HepG2 (cell line): ENCODE results near the gene TTLL11. TPM values are rescaled to one million over a fixed set of nuclear protein-coding genes. Genes with fewer than 3 reads are reported as not detected.
A peak's percentile ranks its signal among the peaks of the same experiment; 100 is the strongest.

Experiments
- ATAC-seq: fragments of 200-7000 bp; cut with Tn5 transposase; 3 replicates; pipeline ENCODE4 v1.9.1; 2020; ENCODE audit warnings: mild to moderate bottlenecking, moderate library complexity
- BruUV-seq: library from RNA; stranded (reverse); fragments of 400-500 nt; replicated peaks from 2 replicates; lab custom pipeline; 2021; lab: Mats Ljungman, UMichigan
- CTCF ChIA-PET: fragments of 300-600 bp; formaldehyde crosslinking; extraction: SDS; loops from one replicate; lab custom pipeline; 2021; ENCODE audit warnings: low total read pairs, inconsistent platforms, low intra/inter-chr PET ratio; lab: Yijun Ruan, JAX
- POLR2A ChIA-PET: fragments of 350-600 bp; sonication (Branson Sonifier 250); formaldehyde crosslinking; loops from one replicate; lab custom pipeline; 2020; ENCODE audit warnings: antibody characterized with exemption, inconsistent platforms; lab: Yijun Ruan, JAX
- DNase-seq: peaks from one replicate; pipeline ENCODE4 v3.0.0-alpha.2; 2015; ENCODE audit warnings: low spot score
- FAIRE-seq: peaks from 3 replicates; lab custom pipeline; 2011; peaks lifted over from hg19 to GRCh38; lab: Jason Lieb, UNC
- H2AFZ ChIP-seq: one replicate; pipeline ENCODE4 v1.6.1; 2011; ENCODE audit warnings: low read length, inconsistent platforms
- H3K27ac ChIP-seq: fragments of 300-600 bp; 3 replicates; pipeline ENCODE4 v1.8.0; 2011; ENCODE audit warnings: mixed run types, mild to moderate bottlenecking, mixed read lengths, low read length, inconsistent platforms; ENCODE audit not compliant: insufficient read depth; ENCODE audit errors: extremely low read length
- H3K27me3 ChIP-seq, 2 experiments: fragments of 200-600 bp in 1 of 2; 2 replicates in 1 of 2; 3 replicates in 1 of 2; pipeline versions ENCODE4 v1.6.0 to v1.8.0; 2011; ENCODE audit warnings: low read length in 2 of 2, mild to moderate bottlenecking in 2 of 2, moderate library complexity in 2 of 2, inconsistent platforms in 1 of 2; ENCODE audit not compliant: insufficient read depth in 2 of 2, control insufficient read depth in 1 of 2
- H3K36me3 ChIP-seq, 2 experiments: fragments of 200-600 bp in 1 of 2; replicated peaks in 1 of 2; 2 replicates in 1 of 2; 3 replicates in 1 of 2; pipeline versions ENCODE4 v1.5.1 to v1.8.0; 2011; ENCODE audit warnings: low read length in 2 of 2, inconsistent platforms in 1 of 2; ENCODE audit not compliant: insufficient read depth in 2 of 2, control insufficient read depth in 1 of 2
- H3K4me1 ChIP-seq: 2 replicates; pipeline ENCODE4 v1.5.1; 2012; ENCODE audit warnings: low read length, inconsistent platforms; ENCODE audit not compliant: insufficient read depth
- H3K4me2 ChIP-seq: 2 replicates; pipeline ENCODE4 v1.6.0; 2011; ENCODE audit warnings: low read depth, low read length, inconsistent platforms
- H3K4me3 ChIP-seq, 3 experiments: fragments of 200-600 bp in 1 of 3; sonication (generic), shearing (Covaris generic) in 1 of 3; replicated peaks in 1 of 3; 2 replicates each; pipeline ENCODE4 v1.5.1; 2011 to 2016; ENCODE audit warnings: low read length in 3 of 3, inconsistent platforms in 2 of 3, low read depth in 2 of 3, mild to moderate bottlenecking in 2 of 3, control low read depth in 1 of 3, mixed read lengths in 1 of 3; ENCODE audit not compliant: insufficient read depth in 1 of 3
- H3K79me2 ChIP-seq: one replicate; pipeline ENCODE4 v1.6.1; 2011; ENCODE audit warnings: low read length, inconsistent platforms; ENCODE audit not compliant: insufficient read depth
- H3K9ac ChIP-seq: 2 replicates; pipeline ENCODE4 v1.6.0; 2011; ENCODE audit warnings: mild to moderate bottlenecking, low read depth, low read length, inconsistent platforms; ENCODE audit not compliant: insufficient read depth
- H3K9me3 ChIP-seq: 2 replicates; pipeline ENCODE4 v1.5.1; 2012; ENCODE audit warnings: mild to moderate bottlenecking, low read length
- H4K20me1 ChIP-seq: 2 replicates; pipeline ENCODE4 v1.6.0; 2011; ENCODE audit warnings: inconsistent platforms, mild to moderate bottlenecking, low read length, moderate library complexity; ENCODE audit not compliant: insufficient read depth
- AGO2 ChIP-seq: fragments of 200-400 bp; formaldehyde crosslinking; optimal IDR thresholded peaks from 2 replicates; pipeline ENCODE3; 2017; ENCODE audit warnings: mild to moderate bottlenecking, low read depth, low read length, moderate library complexity
- ZNF263 ChIP-seq: sonication (generic); formaldehyde crosslinking; IDR thresholded peaks from 2 replicates; pipeline ENCODE4 v1.4.0; 2020; ENCODE audit warnings: missing genetic modification reagents
- WGBS: methylation state at CpG from one replicate; pipeline ENCODE4 v1.1.6; 2017; ENCODE audit warnings: low lambda C conversion rate; 5-methylcytosine and 5-hydroxymethylcytosine counted together
- in situ Hi-C: cut with HindIII; loops from 2 replicates; pipeline ENCODE4 v1.10.0; 2017; ENCODE audit warnings: low pct_unique_long_range_greater_than_20kb; ENCODE audit not compliant: extremely low pct_ligation_motif_present
- intact Hi-C: fragments of 100-400 bp; cut with micrococcal nuclease; formaldehyde crosslinking; loops from one replicate; pipeline ENCODE4 v1.10.0; 2022; ENCODE audit not compliant: unreplicated experiment
- microRNA-seq: library from miRNA; unstranded; fragments of <30 nt; microRNA quantifications from one replicate; pipeline ENCODE4, GENCODE V29; 2020
- polyA plus RNA-seq, 8 experiments: library from polyadenylated mRNA; depleted of rRNA in 3 of 8; stranded (reverse) in 7 of 8; unstranded in 1 of 8; fragments of >200 nt; fragmentation: Illumina TruSeq in 4 of 8; extraction: Trizol in 4 of 8; gene quantifications; 2 replicates each; pipeline versions ENCODE4 v1.2.1 to v1.2.3, GENCODE V29; 2011 to 2016; ENCODE audit warnings: low read depth in 4 of 8, missing spikeins in 1 of 8, mixed read lengths in 1 of 8; ENCODE audit not compliant: insufficient read depth in 1 of 8
- small RNA-seq, 3 experiments: library from RNA; depleted of rRNA; stranded (forward); fragments of <200 nt; gene quantifications; one replicate each; pipeline ENCODE3, GENCODE V24; 2012; ENCODE audit warnings: low read depth in 2 of 3, low replicate concordance in 1 of 3; ENCODE audit not compliant: insufficient read length in 3 of 3, insufficient read depth in 2 of 3
- total RNA-seq, 5 experiments: library from RNA; depleted of rRNA; stranded (reverse); fragments of >200 nt; fragmentation: Illumina TruSeq; extraction: Trizol; gene quantifications; 2 replicates each; pipeline ENCODE4 v1.2.3, GENCODE V29; 2016; ENCODE audit warnings: low read depth in 1 of 5

TTLL11 gene
- total and polyA plus RNA-seq, 2 of the 13 experiments (the other 11 are each of a cell fraction or from before 2014, with no cell fraction given), result 4.5 to 5.2 TPM

GRCh38 chr9:121772600-121773285 lies 320.4 kb downstream of the TTLL11 start:
- Histone ChIP-seq H4K20me1 (no peaks in the 10 kb centered on the region), H3K36me3 (peaks cover 47 to 94% of the 10 kb centered on the region in 2 experiments), H3K9ac (no peak overlapping the region), H3K4me2 (no peak overlapping the region), H3K27ac (no peak overlapping the region), H3K79me2 (no peaks in the 10 kb centered on the region), H3K27me3 (no peaks in the 10 kb centered on the region), H2AFZ (no peak overlapping the region), H3K4me3 (no peak overlapping the region), H3K4me1 (no peaks in the 10 kb centered on the region), H3K9me3 (no peaks in the 10 kb centered on the region)
- ChIA-PET CTCF (no interaction called here), POLR2A (no interaction called here)
- WGBS, result 97% methylated on average over 18 of the region's 45 CpGs
- TF ChIP-seq AGO2 (peak; percentile 30), ZNF263 (CRISPR knock-in tag) (no peak)
- FAIRE-seq, result no peak
- no peak; the same call in 2 of the 3 replicates for ATAC-seq
- no peak for DNase-seq
- no TSS peak for BruUV-seq
- intact Hi-C loops, result no loop called here
- in situ Hi-C loops, result no loop called here

Small RNAs within 50 kb of the gene (microRNA-seq; reads per million reads assigned to microRNA genes)
- gene MIR4478, result not detected

Small RNAs within 50 kb of the gene (small RNA-seq; reads per million reads assigned to genes)
- gene MIR4478, result 0 reads per million in 3 experiments

Other genes with a start within 250 kb of the TTLL11 start
- gene NDUFA8, start 66.5 kb upstream of the TTLL11 start, total RNA-seq (2016; rRNA removed; fragmentation: Illumina TruSeq; extraction: Trizol), result 71.7 and 112 TPM in 2 replicates
- 57.7 and 68.6 TPM in 2 replicates for gene NDUFA8, start 66.5 kb upstream of the TTLL11 start, polyA plus RNA-seq (2011; rRNA removed)
- not detected in 2 replicates for gene MORN5, start 66.6 kb upstream of the TTLL11 start, total RNA-seq (2016; rRNA removed; fragmentation: Illumina TruSeq; extraction: Trizol)
- not detected in 2 replicates for gene MORN5, start 66.6 kb upstream of the TTLL11 start, polyA plus RNA-seq (2011; rRNA removed)
- 0.70 and 1.3 TPM in 2 replicates for gene LHX6, start 135.6 kb upstream of the TTLL11 start, total RNA-seq (2016; rRNA removed; fragmentation: Illumina TruSeq; extraction: Trizol)
- gene LHX6, start 135.6 kb upstream of the TTLL11 start, polyA plus RNA-seq (2011; rRNA removed), result 1.1 and 1.2 TPM in 2 replicates
- 16.6 and 29.5 TPM in 2 replicates for gene RBM18, start 171.5 kb upstream of the TTLL11 start, total RNA-seq (2016; rRNA removed; fragmentation: Illumina TruSeq; extraction: Trizol)
- 11.2 and 12.6 TPM in 2 replicates for gene RBM18, start 171.5 kb upstream of the TTLL11 start, polyA plus RNA-seq (2011; rRNA removed)
- gene MRRF, start 171.6 kb upstream of the TTLL11 start, total RNA-seq (2016; rRNA removed; fragmentation: Illumina TruSeq; extraction: Trizol), result 37.3 and 47.2 TPM in 2 replicates
- 37.6 and 44.3 TPM in 2 replicates for gene MRRF, start 171.6 kb upstream of the TTLL11 start, polyA plus RNA-seq (2011; rRNA removed)